ENCODE data around the gene BLVRB. TPM values are rescaled to one million over a fixed set of nuclear protein-coding genes. Genes with fewer than 3 reads are reported as not detected.
"Not testable (repeated sequence)": the region's sequence is repeated elsewhere in the genome, so short reads cannot be mapped to it uniquely, and the experiment has no call there.

Gene BLVRB
- polyA plus RNA-seq, 1 donor (not counting 4 experiments of a cell fraction or from before 2014, with no cell fraction given), result 52.5 TPM

DNA sequence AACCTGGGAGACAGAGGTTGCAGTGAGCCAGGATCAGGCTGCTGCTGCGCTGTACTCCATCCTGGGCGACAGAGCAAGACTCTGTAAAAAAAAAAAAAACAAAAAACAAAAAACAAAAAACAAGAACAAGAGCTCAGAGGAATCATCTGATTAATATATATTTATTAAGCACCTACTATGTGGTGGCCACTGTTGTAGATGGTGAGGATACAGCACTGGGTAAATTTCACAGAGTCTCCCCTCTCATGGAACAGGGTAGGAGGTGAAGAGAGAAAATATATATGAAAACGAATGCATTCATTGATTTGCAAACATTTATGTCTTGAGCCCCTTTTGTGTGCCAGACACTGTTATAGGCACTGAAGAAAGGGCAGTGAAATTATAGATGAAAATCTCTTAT is 33.8 kb downstream of the BLVRB start:
- no peak for TF ChIP-seq EZH2 (IDR thresholded peaks at IDR 0.05; ENCODE audit: low read length)
- TF ChIP-seq, protein P1, sequence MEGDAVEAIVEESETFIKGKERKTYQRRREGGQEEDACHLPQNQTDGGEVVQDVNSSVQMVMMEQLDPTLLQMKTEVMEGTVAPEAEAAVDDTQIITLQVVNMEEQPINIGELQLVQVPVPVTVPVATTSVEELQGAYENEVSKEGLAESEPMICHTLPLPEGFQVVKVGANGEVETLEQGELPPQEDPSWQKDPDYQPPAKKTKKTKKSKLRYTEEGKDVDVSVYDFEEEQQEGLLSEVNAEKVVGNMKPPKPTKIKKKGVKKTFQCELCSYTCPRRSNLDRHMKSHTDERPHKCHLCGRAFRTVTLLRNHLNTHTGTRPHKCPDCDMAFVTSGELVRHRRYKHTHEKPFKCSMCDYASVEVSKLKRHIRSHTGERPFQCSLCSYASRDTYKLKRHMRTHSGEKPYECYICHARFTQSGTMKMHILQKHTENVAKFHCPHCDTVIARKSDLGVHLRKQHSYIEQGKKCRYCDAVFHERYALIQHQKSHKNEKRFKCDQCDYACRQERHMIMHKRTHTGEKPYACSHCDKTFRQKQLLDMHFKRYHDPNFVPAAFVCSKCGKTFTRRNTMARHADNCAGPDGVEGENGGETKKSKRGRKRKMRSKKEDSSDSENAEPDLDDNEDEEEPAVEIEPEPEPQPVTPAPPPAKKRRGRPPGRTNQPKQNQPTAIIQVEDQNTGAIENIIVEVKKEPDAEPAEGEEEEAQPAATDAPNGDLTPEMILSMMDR (optimal IDR thresholded peaks at IDR 0.05 in 1 of 3, IDR thresholded peaks at IDR 0.05 in 1 of 3, conservative IDR thresholded peaks at IDR 0.05 in 1 of 3; ENCODE audit: extremely low read depth in 1 of 3, insufficient read depth in 2 of 3, low read length in 3 of 3), result no peak
- no peaks in the 10 kb centered on the region for H3K9me3 ChIP-seq (ENCODE audit: control insufficient read depth, low read depth, low read length)
- dilution Hi-C loops (cut with MboI; ENCODE audit: extremely low pct_ligation_motif_present, low sequenced_read_pairs), result no loop called here
- no peak for FAIRE-seq
- H3K27me3 ChIP-seq (ENCODE audit: control insufficient read depth, extremely low read depth, insufficient read depth, low read length), result no peaks in the 10 kb centered on the region
- no peak overlapping the region for H3K4me2 ChIP-seq (ENCODE audit: control insufficient read depth, extremely low read depth, insufficient read depth, low read depth, low read length)
- no peak overlapping the region for H3K27ac ChIP-seq (ENCODE audit: control insufficient read depth, insufficient read depth, low read length)
- no peak overlapping the region for H3K4me3 ChIP-seq (ENCODE audit: control insufficient read depth in 2 of 3, extremely low read depth in 1 of 3, insufficient read depth in 2 of 3, low read depth in 1 of 3, low read length in 3 of 3)
- no peaks in the 10 kb centered on the region for H4K20me1 ChIP-seq (ENCODE audit: control insufficient read depth, extremely low read depth, insufficient read depth, low read length)
- no peaks in the 10 kb centered on the region for H3K79me2 ChIP-seq (ENCODE audit: control insufficient read depth, insufficient read depth, low read length)
- DNase-seq (ENCODE audit: low read depth, low spot score), result no peak
- no peaks in the 10 kb centered on the region for H3K9me1 ChIP-seq (ENCODE audit: control insufficient read depth, extremely low read depth, insufficient read depth, low read length)
- no peak overlapping the region for H3K9ac ChIP-seq (ENCODE audit: control insufficient read depth, extremely low read depth, insufficient read depth, low read length)
- H3K36me3 ChIP-seq (ENCODE audit: control insufficient read depth in 2 of 2, extremely low read depth in 1 of 2, insufficient read depth in 2 of 2, low read length in 2 of 2), result no peaks in the 10 kb centered on the region
- H3K4me1 ChIP-seq (ENCODE audit: control insufficient read depth, extremely low read depth, insufficient read depth, low read length), result peaks cover 11% of the 10 kb centered on the region
- H2AFZ ChIP-seq (ENCODE audit: control insufficient read depth, low read length), result no peak overlapping the region

DNA sequence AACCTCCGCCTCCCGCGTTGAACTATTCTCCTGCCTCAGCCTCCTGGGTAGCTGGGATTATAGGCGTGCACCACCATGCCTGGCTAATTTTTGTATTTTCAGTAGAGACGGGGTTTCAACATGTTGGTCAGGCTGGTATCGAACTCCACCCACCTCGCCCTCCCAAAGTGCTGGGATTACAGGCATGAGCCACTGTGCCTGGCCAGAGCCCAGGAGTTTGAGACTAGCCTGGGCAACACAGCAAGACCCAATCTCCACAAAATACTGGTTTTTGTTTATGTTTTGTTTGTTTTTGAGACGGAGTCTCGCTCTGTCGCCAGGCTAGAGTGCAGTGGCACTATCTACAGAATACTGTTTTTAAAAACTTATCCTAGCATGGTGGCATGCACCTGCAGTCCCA is 35.3 kb downstream of the BLVRB start:
- H3K36me3 ChIP-seq (ENCODE audit: control insufficient read depth in 2 of 2, extremely low read depth in 1 of 2, insufficient read depth in 2 of 2, low read length in 2 of 2); H3K9ac ChIP-seq (ENCODE audit: control insufficient read depth, extremely low read depth, insufficient read depth, low read length); dilution Hi-C loops (cut with MboI; ENCODE audit: extremely low pct_ligation_motif_present, low sequenced_read_pairs); H2AFZ ChIP-seq (ENCODE audit: control insufficient read depth, low read length); H3K79me2 ChIP-seq (ENCODE audit: control insufficient read depth, insufficient read depth, low read length); FAIRE-seq; H3K9me3 ChIP-seq (ENCODE audit: control insufficient read depth, low read depth, low read length); H4K20me1 ChIP-seq (ENCODE audit: control insufficient read depth, extremely low read depth, insufficient read depth, low read length); H3K27ac ChIP-seq (ENCODE audit: control insufficient read depth, insufficient read depth, low read length); H3K4me2 ChIP-seq (ENCODE audit: control insufficient read depth, extremely low read depth, insufficient read depth, low read depth, low read length); DNase-seq (ENCODE audit: low read depth, low spot score); H3K27me3 ChIP-seq (ENCODE audit: control insufficient read depth, extremely low read depth, insufficient read depth, low read length); H3K9me1 ChIP-seq (ENCODE audit: control insufficient read depth, extremely low read depth, insufficient read depth, low read length); H3K4me3 ChIP-seq (ENCODE audit: control insufficient read depth in 2 of 3, extremely low read depth in 1 of 3, insufficient read depth in 2 of 3, low read depth in 1 of 3, low read length in 3 of 3): not testable (repeated sequence)
- H3K4me1 ChIP-seq (ENCODE audit: control insufficient read depth, extremely low read depth, insufficient read depth, low read length), result peaks cover 11% of the 10 kb centered on the region

DNA sequence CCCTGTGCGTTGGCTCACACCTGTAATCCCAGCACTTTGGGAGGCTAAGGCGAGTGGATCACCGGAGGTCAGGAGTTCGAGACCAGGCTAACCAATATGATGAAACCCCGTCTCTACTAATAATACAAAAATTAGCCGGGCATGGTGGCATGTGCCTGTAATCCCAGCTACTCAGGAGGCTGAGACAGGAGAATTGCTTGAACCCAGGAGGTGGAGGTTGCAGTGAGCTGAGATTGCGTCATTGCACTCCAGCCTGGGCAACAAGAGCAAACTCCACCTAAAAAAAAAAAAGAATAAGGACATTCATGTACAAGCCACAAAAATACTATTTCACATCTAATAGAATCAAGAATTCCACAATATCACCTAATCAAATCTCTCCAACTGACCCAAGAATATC is 37.3 kb downstream of the BLVRB start:
- H3K9ac ChIP-seq (ENCODE audit: control insufficient read depth, extremely low read depth, insufficient read depth, low read length); H3K9me1 ChIP-seq (ENCODE audit: control insufficient read depth, extremely low read depth, insufficient read depth, low read length); dilution Hi-C loops (cut with MboI; ENCODE audit: extremely low pct_ligation_motif_present, low sequenced_read_pairs); FAIRE-seq; DNase-seq (ENCODE audit: low read depth, low spot score); H3K27ac ChIP-seq (ENCODE audit: control insufficient read depth, insufficient read depth, low read length); H3K4me3 ChIP-seq (ENCODE audit: control insufficient read depth in 2 of 3, extremely low read depth in 1 of 3, insufficient read depth in 2 of 3, low read depth in 1 of 3, low read length in 3 of 3); H3K4me2 ChIP-seq (ENCODE audit: control insufficient read depth, extremely low read depth, insufficient read depth, low read depth, low read length); H3K4me1 ChIP-seq (ENCODE audit: control insufficient read depth, extremely low read depth, insufficient read depth, low read length); H3K36me3 ChIP-seq (ENCODE audit: control insufficient read depth in 2 of 2, extremely low read depth in 1 of 2, insufficient read depth in 2 of 2, low read length in 2 of 2); H3K9me3 ChIP-seq (ENCODE audit: control insufficient read depth, low read depth, low read length); H2AFZ ChIP-seq (ENCODE audit: control insufficient read depth, low read length); H3K27me3 ChIP-seq (ENCODE audit: control insufficient read depth, extremely low read depth, insufficient read depth, low read length); H4K20me1 ChIP-seq (ENCODE audit: control insufficient read depth, extremely low read depth, insufficient read depth, low read length): not testable (repeated sequence)
- H3K79me2 ChIP-seq (ENCODE audit: control insufficient read depth, insufficient read depth, low read length), result peaks cover 17% of the 10 kb centered on the region
